ENCODE measurements around the gene GPR35. TPM values are rescaled to one million over a fixed set of nuclear protein-coding genes. Genes with fewer than 3 reads are reported as not detected.

GPR35 gene
- total and polyA plus RNA-seq, 2 of the 13 experiments (the other 11 are each of a cell fraction or from before 2014, with no cell fraction given), result 27.1 to 44.2 TPM

GRCh38 chr2:240579771-240580614 is 45.3 kb upstream of the GPR35 start (continued):
- TF ChIP-seq POGK (CRISPR knock-in tag; conservative IDR thresholded peaks at IDR 0.05), result peak; percentile 90
- no peak for TF ChIP-seq SP2 (CRISPR knock-in tag; IDR thresholded peaks at IDR 0.05)
- TF ChIP-seq ZNF496 (CRISPR knock-in tag; IDR thresholded peaks at IDR 0.05; ENCODE audit: insufficient replicate concordance), result no peak
- TF ChIP-seq BCL6 (CRISPR knock-in tag; IDR thresholded peaks at IDR 0.05), result peak; percentile 64
- no peak for TF ChIP-seq TP53 (CRISPR knock-in tag; conservative IDR thresholded peaks at IDR 0.05)
- TF ChIP-seq HINFP (CRISPR knock-in tag; IDR thresholded peaks at IDR 0.05; ENCODE audit: low read depth), result peak; percentile 66; the same call in 1 of the 2 replicates
- peak; percentile 64 for TF ChIP-seq KAT8 (CRISPR knock-in tag; IDR thresholded peaks at IDR 0.05)
- TF ChIP-seq ISX (CRISPR knock-in tag; conservative IDR thresholded peaks at IDR 0.05), result no peak
- peak; percentile 61 for TF ChIP-seq ARID5B (CRISPR knock-in tag; IDR thresholded peaks at IDR 0.05)
- TF ChIP-seq ZNF441 (CRISPR knock-in tag; IDR thresholded peaks at IDR 0.05; ENCODE audit: borderline replicate concordance), result no peak
- TF ChIP-seq ATF3 (CRISPR knock-in tag; IDR thresholded peaks at IDR 0.05), result peak; percentile 76; the same call in 1 of the 2 replicates
- TF ChIP-seq HNRNPUL1 (IDR thresholded peaks at IDR 0.05; ENCODE audit: low read depth, low read length), result no peak
- 0 out of 2 replicates have a peak, but pooled peaks have one; percentile 51 for TF ChIP-seq POGZ (CRISPR knock-in tag; IDR thresholded peaks at IDR 0.05)
- no peak for TF ChIP-seq FOXA1 (IDR thresholded peaks at IDR 0.05)
- TF ChIP-seq FOXA1 (CRISPR knock-in tag; IDR thresholded peaks at IDR 0.05), result 0 out of 2 replicates have a peak, but pooled peaks have one; percentile 53
- no peak; the same call in 1 of the 2 replicates for TF ChIP-seq ZNF205 (CRISPR knock-in tag; IDR thresholded peaks at IDR 0.05)
- no peak for TF ChIP-seq PREB (CRISPR knock-in tag; IDR thresholded peaks at IDR 0.05)
